Vagina (tissue), 2 donors: ENCODE results near the gene FAT2. TPM values are rescaled to one million over a fixed set of nuclear protein-coding genes. Genes with fewer than 3 reads are reported as not detected.

Source experiments
- DNase-seq, 2 donors: peaks; one replicate each; pipeline ENCODE4 v3.0.0-alpha.2; 2017; ENCODE audit errors: extremely low spot score in 2 of 2
- H3K27ac ChIP-seq: fragments of 200-600 bp; sonication (generic); one replicate; pipeline ENCODE4 v1.5.1; 2019
- H3K27me3 ChIP-seq: fragments of 200-600 bp; sonication (generic); one replicate; pipeline ENCODE4 v1.5.1; 2019
- H3K36me3 ChIP-seq, 2 donors: fragments of 200-600 bp; sonication (generic); one replicate each; pipeline ENCODE4 v1.5.1; 2017 to 2019
- H3K4me1 ChIP-seq: fragments of 200-600 bp; sonication (generic); one replicate; pipeline ENCODE4 v1.5.1; 2019
- H3K4me3 ChIP-seq, 2 donors: fragments of 200-600 bp; sonication (generic); 1 replicate in 1 of 2; 2 replicates in 1 of 2; pipeline ENCODE4 v1.5.1; 2016 to 2019
- H3K9me3 ChIP-seq: fragments of 200-600 bp; sonication (generic); one replicate; pipeline ENCODE4 v1.5.1; 2019
- CTCF ChIP-seq, 3 experiments: fragments of 450-650 bp in 2 of 3; fragments of 200-600 bp in 1 of 3; sonication (generic) in 1 of 3; IDR thresholded peaks; one replicate each; pipeline ENCODE4 v1.5.1; 2017 to 2019; ENCODE audit warnings: antibody characterized with exemption in 3 of 3, mild to moderate bottlenecking in 2 of 3, moderate library complexity in 2 of 3
- POLR2A ChIP-seq, 2 donors: fragments of 450-650 bp; IDR thresholded peaks; one replicate each; pipeline ENCODE4 v1.6.1; 2017; ENCODE audit warnings: antibody characterized with exemption in 2 of 2, mild to moderate bottlenecking in 2 of 2, moderate library complexity in 2 of 2
- POLR2AphosphoS5 ChIP-seq, 2 donors: sonication (generic); formaldehyde crosslinking; IDR thresholded peaks; one replicate each; pipeline ENCODE4 v1.9.0; 2017; ENCODE audit warnings: antibody characterized with exemption in 2 of 2, mild to moderate bottlenecking in 2 of 2, low read depth in 1 of 2; ENCODE audit not compliant: insufficient read depth in 1 of 2
- intact Hi-C: fragments of 100-400 bp; cut with DNase I; formaldehyde crosslinking; loops from one replicate; pipeline ENCODE4 v1.15.1; 2023
- total RNA-seq: library from RNA; depleted of rRNA; stranded (reverse); fragments of >200 nt; gene quantifications from one replicate; pipeline ENCODE4 v1.2.3, GENCODE V29; 2016

Gene FAT2
- total RNA-seq, 1 donor from 2014 or later: 74.9 TPM

DNA sequence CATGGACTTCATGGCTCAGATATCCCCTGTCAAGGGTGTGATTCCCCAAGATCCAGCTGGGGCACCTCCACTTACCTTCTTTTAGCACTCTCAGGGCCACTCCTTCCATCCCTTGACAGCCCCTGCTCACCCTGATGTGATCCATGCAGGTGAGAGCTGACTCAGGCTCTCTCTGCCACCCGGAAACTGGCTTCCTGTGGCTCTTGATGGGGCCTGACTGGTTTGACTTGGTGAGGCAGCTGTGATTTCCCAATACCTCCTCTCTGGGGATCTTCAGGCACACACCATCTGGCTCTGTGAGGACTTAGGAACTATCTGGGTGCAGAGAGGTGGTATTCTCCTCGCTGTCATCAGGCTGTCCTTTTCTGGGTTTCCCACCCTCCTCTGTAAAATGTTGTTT lies 7.9 kb upstream of the FAT2 start:
- TF ChIP-seq CTCF (IDR thresholded peaks at IDR 0.05) (no peak), POLR2A (IDR thresholded peaks at IDR 0.05) (no peak), POLR2AphosphoS5 (IDR thresholded peaks at IDR 0.05; ENCODE audit: insufficient read depth in 1 of 2, low read depth in 1 of 2) (peak in 1 of 2 donors; percentile 67)
- H3K4me1 ChIP-seq: no peaks in the 10 kb centered on the region

DNA sequence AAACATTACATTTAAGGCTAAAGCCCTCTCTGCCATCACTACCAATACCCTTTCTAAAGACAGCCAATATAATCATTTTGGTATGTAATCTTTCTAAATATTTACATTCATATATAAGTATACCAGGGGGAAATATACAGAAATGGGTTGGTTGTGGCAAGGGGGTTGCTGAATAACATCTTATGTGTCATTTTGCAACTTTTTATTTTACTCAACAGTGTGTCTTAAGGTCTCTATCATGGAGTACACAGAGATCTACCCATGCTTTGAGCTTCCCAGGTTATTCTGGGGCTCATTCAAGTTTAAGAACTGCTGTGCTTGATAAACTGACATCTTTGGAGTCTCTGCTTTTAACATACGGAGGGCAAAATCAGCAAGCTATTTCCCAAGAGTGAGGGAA lies 7.4 kb upstream of the FAT2 start:
- H3K4me1 ChIP-seq: no peaks in the 10 kb centered on the region
- intact Hi-C loops: no loop called here
- no peaks in the 10 kb centered on the region for H3K27me3 ChIP-seq
- H3K4me3 ChIP-seq: no peak overlapping the region
- no peaks in the 10 kb centered on the region for H3K9me3 ChIP-seq
- H3K27ac ChIP-seq: no peak overlapping the region
- H3K36me3 ChIP-seq: no peaks in the 10 kb centered on the region
- TF ChIP-seq POLR2A (IDR thresholded peaks at IDR 0.05): no peak
- TF ChIP-seq POLR2AphosphoS5 (IDR thresholded peaks at IDR 0.05; ENCODE audit: insufficient read depth in 1 of 2, low read depth in 1 of 2): no peak
- TF ChIP-seq CTCF (IDR thresholded peaks at IDR 0.05): no peak
- no peak for DNase-seq

More for the DNA sequence above, 7.9 kb upstream of the FAT2 start:
- intact Hi-C loops: no loop called here
- H3K27me3 ChIP-seq: no peaks in the 10 kb centered on the region
- no peak for DNase-seq
- no peak overlapping the region for H3K27ac ChIP-seq
- H3K9me3 ChIP-seq: no peaks in the 10 kb centered on the region
- no peaks in the 10 kb centered on the region for H3K36me3 ChIP-seq
- H3K4me3 ChIP-seq: no peak overlapping the region

- TF ChIP-seq CTCF (IDR thresholded peaks at IDR 0.05): no peak
- no peak for DNase-seq
- no peaks in the 10 kb centered on the region for H3K36me3 ChIP-seq
- no peaks in the 10 kb centered on the region for H3K9me3 ChIP-seq
- no peaks in the 10 kb centered on the region for H3K27me3 ChIP-seq
- intact Hi-C loops: no loop called here
- no peak overlapping the region for H3K4me3 ChIP-seq
- no peaks in the 10 kb centered on the region for H3K4me1 ChIP-seq
- no peak overlapping the region for H3K27ac ChIP-seq
These were observed 6.6 kb upstream of the FAT2 start for GRCh38 chr5:151597749-151598148.

DNA sequence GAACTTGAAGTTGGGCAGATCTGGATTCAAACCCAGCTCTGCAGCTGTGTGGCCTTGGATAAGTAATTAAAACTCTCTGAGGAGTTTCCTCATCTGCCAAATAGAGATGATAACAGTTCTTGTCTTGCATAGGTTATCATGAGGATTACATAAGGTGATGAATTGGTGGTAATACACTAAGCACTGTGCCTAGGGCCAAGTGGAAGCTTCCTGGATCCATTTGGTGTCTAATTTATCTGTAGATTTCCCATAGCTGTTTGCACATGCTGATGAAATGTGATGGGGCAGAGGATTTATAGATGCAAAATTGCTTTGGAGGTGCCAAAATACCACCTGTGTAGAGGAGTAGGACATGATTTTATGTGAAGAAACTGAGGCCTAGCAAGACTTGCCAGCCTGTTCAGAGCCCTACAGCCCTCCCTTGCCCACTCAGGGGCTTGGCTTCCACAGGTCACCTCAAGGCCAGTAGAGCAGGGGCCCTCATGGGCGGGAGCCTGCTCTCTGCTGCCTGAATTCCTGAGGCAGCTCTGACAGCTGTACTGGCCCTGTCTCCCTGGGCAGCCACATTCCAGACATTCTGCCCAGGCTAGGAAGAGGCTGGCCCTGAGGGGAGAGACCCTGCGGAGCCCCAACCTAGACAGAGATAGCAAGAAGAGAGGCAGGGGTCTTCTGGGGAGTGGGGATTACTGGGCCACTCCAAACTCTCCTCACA lies 5.9 kb upstream of the FAT2 start:
- TF ChIP-seq POLR2AphosphoS5 (IDR thresholded peaks at IDR 0.05; ENCODE audit: insufficient read depth in 1 of 2, low read depth in 1 of 2) (no peak), CTCF (IDR thresholded peaks at IDR 0.05) (no peak), POLR2A (IDR thresholded peaks at IDR 0.05) (no peak)
- intact Hi-C loops: no loop called here
- no peak for DNase-seq
- H3K27me3 ChIP-seq: no peaks in the 10 kb centered on the region
- no peak overlapping the region for H3K4me3 ChIP-seq
- H3K27ac ChIP-seq: no peak overlapping the region
- H3K36me3 ChIP-seq: no peaks in the 10 kb centered on the region
- H3K4me1 ChIP-seq: no peaks in the 10 kb centered on the region
- H3K9me3 ChIP-seq: no peaks in the 10 kb centered on the region

DNA sequence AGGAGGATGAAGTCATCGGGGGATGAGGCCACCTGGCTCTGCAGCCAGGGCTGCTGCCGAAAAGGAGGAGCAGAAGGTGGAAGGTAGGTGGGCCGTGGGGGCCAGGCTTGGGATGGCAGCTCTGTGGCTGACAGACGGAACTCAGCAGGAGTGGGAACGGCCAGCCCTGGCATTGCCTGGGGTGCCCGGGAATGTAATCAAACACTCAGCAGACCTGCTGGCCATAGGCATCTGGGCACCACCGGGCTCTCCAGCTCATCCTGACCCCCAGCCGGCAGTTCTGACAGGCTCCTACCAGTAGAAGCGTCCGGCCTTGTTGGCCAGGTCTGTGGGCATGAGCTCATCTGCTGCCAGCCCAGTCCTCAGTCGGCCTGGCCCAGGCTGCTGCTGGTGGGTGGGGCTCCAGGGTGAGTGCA lies 4.3 kb upstream of the FAT2 start:
- Histone ChIP-seq H3K4me1 (peaks cover 6% of the 10 kb centered on the region), H3K9me3 (no peaks in the 10 kb centered on the region), H3K27ac (no peak overlapping the region), H3K4me3 (no peak overlapping the region), H3K36me3 (no peaks in the 10 kb centered on the region), H3K27me3 (no peaks in the 10 kb centered on the region)
- no peak for DNase-seq
- TF ChIP-seq POLR2AphosphoS5 (IDR thresholded peaks at IDR 0.05; ENCODE audit: insufficient read depth in 1 of 2, low read depth in 1 of 2) (no peak), CTCF (IDR thresholded peaks at IDR 0.05) (no peak), POLR2A (IDR thresholded peaks at IDR 0.05) (no peak)
- intact Hi-C loops: no loop called here
